Measurements from ENCODE around the gene GYPB. TPM values are rescaled to one million over a fixed set of nuclear protein-coding genes. Genes with fewer than 3 reads are reported as not detected.
"Not testable (repeated sequence)": the region's sequence is repeated elsewhere in the genome, so short reads cannot be mapped to it uniquely, and the experiment has no call there.

GYPB gene
- total and polyA plus RNA-seq, 2 donors (not counting 3 experiments of a cell fraction or from before 2014, with no cell fraction given) = not detected

GRCh38 chr4:144021336-144021990 is 2.3 kb upstream of the GYPB start:
- peak; percentile 17 to 39 for TF ChIP-seq CTCF (IDR thresholded peaks at IDR 0.05; ENCODE audit: extremely low read depth in 1 of 2, insufficient read depth in 1 of 2, low read depth in 1 of 2, low read length in 2 of 2)
- dilution Hi-C loops (cut with MboI; ENCODE audit: extremely low pct_ligation_motif_present, low sequenced_read_pairs); POLR2A ChIA-PET; H3K27me3 ChIP-seq (ENCODE audit: control insufficient read depth in 2 of 2, insufficient read depth in 2 of 2, low read length in 2 of 2); H3K27ac ChIP-seq (ENCODE audit: insufficient read depth, low read depth, low read length); H3K9ac ChIP-seq (replicated peaks; ENCODE audit: extremely low read depth, insufficient read depth, low read length); H3K4me3 ChIP-seq (replicated peaks in 1 of 3; ENCODE audit: insufficient read depth in 1 of 3, low read depth in 1 of 3, low read length in 3 of 3); H3K9me1 ChIP-seq (replicated peaks; ENCODE audit: control insufficient read depth, extremely low read depth, insufficient read depth, low read length); H3K4me2 ChIP-seq (ENCODE audit: insufficient read depth, low read length); H3K4me1 ChIP-seq (ENCODE audit: control insufficient read depth, extremely low read depth, insufficient read depth, low read length); H2AFZ ChIP-seq (ENCODE audit: low read depth, low read length); FAIRE-seq; DNase-seq (ENCODE audit: low read depth, low spot score); H3K9me3 ChIP-seq (replicated peaks; ENCODE audit: control insufficient read depth, insufficient read depth, low read length); H3K36me3 ChIP-seq (ENCODE audit: control insufficient read depth in 2 of 2, extremely low read depth in 1 of 2, insufficient read depth in 2 of 2, low read length in 2 of 2); H3K79me2 ChIP-seq (ENCODE audit: control insufficient read depth, insufficient read depth, low read length); H4K20me1 ChIP-seq (replicated peaks; ENCODE audit: control insufficient read depth, extremely low read depth, insufficient read depth, low read length); CTCF ChIA-PET; BruUV-seq (replicated peaks): not testable (repeated sequence)
- intact Hi-C loops (cut with micrococcal nuclease) = loop anchor here (1.0 to 2.0 kb wide), 2 partner anchors 247 to 462 kb away; no protein-coding TSS in a partner anchor

- CTCF ChIA-PET; dilution Hi-C loops (cut with MboI; ENCODE audit: extremely low pct_ligation_motif_present, low sequenced_read_pairs); FAIRE-seq; H3K9ac ChIP-seq (replicated peaks; ENCODE audit: extremely low read depth, insufficient read depth, low read length); H3K27me3 ChIP-seq (ENCODE audit: control insufficient read depth in 2 of 2, insufficient read depth in 2 of 2, low read length in 2 of 2); BruUV-seq (replicated peaks); H3K9me1 ChIP-seq (replicated peaks; ENCODE audit: control insufficient read depth, extremely low read depth, insufficient read depth, low read length); H3K4me1 ChIP-seq (ENCODE audit: control insufficient read depth, extremely low read depth, insufficient read depth, low read length); POLR2A ChIA-PET; intact Hi-C loops (cut with micrococcal nuclease); H2AFZ ChIP-seq (ENCODE audit: low read depth, low read length); H3K4me3 ChIP-seq (replicated peaks in 1 of 3; ENCODE audit: insufficient read depth in 1 of 3, low read depth in 1 of 3, low read length in 3 of 3); H3K79me2 ChIP-seq (ENCODE audit: control insufficient read depth, insufficient read depth, low read length); H4K20me1 ChIP-seq (replicated peaks; ENCODE audit: control insufficient read depth, extremely low read depth, insufficient read depth, low read length); H3K36me3 ChIP-seq (ENCODE audit: control insufficient read depth in 2 of 2, extremely low read depth in 1 of 2, insufficient read depth in 2 of 2, low read length in 2 of 2); DNase-seq (ENCODE audit: low read depth, low spot score); H3K27ac ChIP-seq (ENCODE audit: insufficient read depth, low read depth, low read length); H3K4me2 ChIP-seq (ENCODE audit: insufficient read depth, low read length); H3K9me3 ChIP-seq (replicated peaks; ENCODE audit: control insufficient read depth, insufficient read depth, low read length): not testable (repeated sequence)
Observed at GRCh38 chr4:144018223-144019000, 768 bp downstream of the GYPB start.

GRCh38 chr4:144017271-144017670 is 1.9 kb downstream of the GYPB start:
- CTCF ChIA-PET, FAIRE-seq: not testable (repeated sequence)

More at GRCh38 chr4:144017271-144017670, 1.9 kb downstream of the GYPB start:
- H3K4me1 ChIP-seq (ENCODE audit: control insufficient read depth, extremely low read depth, insufficient read depth, low read length); DNase-seq (ENCODE audit: low read depth, low spot score); H3K4me3 ChIP-seq (replicated peaks in 1 of 3; ENCODE audit: insufficient read depth in 1 of 3, low read depth in 1 of 3, low read length in 3 of 3); H3K9me3 ChIP-seq (replicated peaks; ENCODE audit: control insufficient read depth, insufficient read depth, low read length); H3K27ac ChIP-seq (ENCODE audit: insufficient read depth, low read depth, low read length); BruUV-seq (replicated peaks); H3K27me3 ChIP-seq (ENCODE audit: control insufficient read depth in 2 of 2, insufficient read depth in 2 of 2, low read length in 2 of 2); H3K79me2 ChIP-seq (ENCODE audit: control insufficient read depth, insufficient read depth, low read length); dilution Hi-C loops (cut with MboI; ENCODE audit: extremely low pct_ligation_motif_present, low sequenced_read_pairs); POLR2A ChIA-PET; H3K9ac ChIP-seq (replicated peaks; ENCODE audit: extremely low read depth, insufficient read depth, low read length); H3K36me3 ChIP-seq (ENCODE audit: control insufficient read depth in 2 of 2, extremely low read depth in 1 of 2, insufficient read depth in 2 of 2, low read length in 2 of 2); H2AFZ ChIP-seq (ENCODE audit: low read depth, low read length); H3K9me1 ChIP-seq (replicated peaks; ENCODE audit: control insufficient read depth, extremely low read depth, insufficient read depth, low read length); H3K4me2 ChIP-seq (ENCODE audit: insufficient read depth, low read length); intact Hi-C loops (cut with micrococcal nuclease); H4K20me1 ChIP-seq (replicated peaks; ENCODE audit: control insufficient read depth, extremely low read depth, insufficient read depth, low read length): not testable (repeated sequence)
